Stimulated activated CD8-positive, alpha-beta memory T cell treated with anti-CD3 and anti-CD28 coated beads, Interleukin-2, amount 100 ng/mL, for 48 hours (primary cell): Measurements from ENCODE around the gene FXN.
"Not testable (repeated sequence)": the region's sequence is repeated elsewhere in the genome, so short reads cannot be mapped to it uniquely, and the experiment has no call there.

Experiments
- DNase-seq, 2 donors: peaks; one replicate each; pipeline ENCODE4 v3.0.0-alpha.2; 2020; ENCODE audit warnings: low read depth in 2 of 2

Gene FXN

DNA sequence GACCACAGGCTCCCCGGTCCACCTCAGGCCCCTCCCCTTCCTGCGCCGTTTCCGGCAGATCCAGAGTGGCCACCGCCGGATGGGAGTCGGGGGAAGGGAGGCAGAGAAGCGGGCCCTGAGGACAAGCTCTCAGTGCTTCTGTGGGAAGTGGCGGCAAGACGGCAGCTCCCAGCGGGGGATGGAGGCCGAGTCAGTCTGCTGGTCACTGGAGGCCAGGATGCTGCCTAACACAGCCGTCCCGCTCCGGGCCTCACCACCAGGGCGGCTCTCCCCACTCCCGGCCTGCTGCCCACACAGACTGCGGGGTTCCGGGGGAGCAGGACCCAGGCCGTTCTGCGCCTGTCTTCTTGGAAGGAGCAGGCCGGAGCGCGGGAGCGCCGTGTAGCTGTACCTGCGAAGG is 31.4 kb downstream of the FXN start:
- no peak for DNase-seq

- no peak for DNase-seq
Measured at GRCh38 chr9:69070201-69070600, 34.6 kb downstream of the FXN start.

DNA sequence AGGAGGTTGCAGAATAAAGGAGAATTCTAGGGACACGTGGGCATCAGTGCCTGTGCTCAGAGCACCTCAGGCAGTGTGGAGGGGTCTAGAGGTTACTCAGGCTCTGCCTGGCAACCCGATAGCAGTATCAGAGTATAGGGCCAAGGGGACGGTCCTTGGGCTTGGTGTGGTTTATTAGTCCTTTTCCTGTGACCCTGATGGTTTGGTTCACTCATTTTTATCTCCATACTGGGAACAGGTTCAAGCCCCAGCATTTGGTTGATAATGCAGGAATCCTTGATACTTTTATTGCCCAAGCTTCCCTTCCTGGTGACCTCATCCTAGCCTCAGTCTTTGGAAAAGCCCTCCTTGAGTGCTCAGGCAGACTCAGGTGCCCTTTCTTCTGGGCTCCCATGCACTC is 35.5 kb downstream of the FXN start:
- DNase-seq: no peak

DNA sequence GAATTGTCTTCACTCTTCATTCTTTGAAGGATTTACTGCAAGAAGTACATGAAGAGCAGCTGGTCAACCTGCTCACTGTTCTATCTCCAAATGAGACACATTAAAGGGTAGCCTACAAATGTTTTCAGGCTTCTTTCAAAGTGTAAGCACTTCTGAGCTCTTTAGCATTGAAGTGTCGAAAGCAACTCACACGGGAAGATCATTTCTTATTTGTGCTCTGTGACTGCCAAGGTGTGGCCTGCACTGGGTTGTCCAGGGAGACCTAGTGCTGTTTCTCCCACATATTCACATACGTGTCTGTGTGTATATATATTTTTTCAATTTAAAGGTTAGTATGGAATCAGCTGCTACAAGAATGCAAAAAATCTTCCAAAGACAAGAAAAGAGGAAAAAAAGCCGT is 37.6 kb downstream of the FXN start:
- no peak for DNase-seq

- no peak for DNase-seq
Measured at GRCh38 chr9:69074801-69075200, 39.2 kb downstream of the FXN start.

DNA sequence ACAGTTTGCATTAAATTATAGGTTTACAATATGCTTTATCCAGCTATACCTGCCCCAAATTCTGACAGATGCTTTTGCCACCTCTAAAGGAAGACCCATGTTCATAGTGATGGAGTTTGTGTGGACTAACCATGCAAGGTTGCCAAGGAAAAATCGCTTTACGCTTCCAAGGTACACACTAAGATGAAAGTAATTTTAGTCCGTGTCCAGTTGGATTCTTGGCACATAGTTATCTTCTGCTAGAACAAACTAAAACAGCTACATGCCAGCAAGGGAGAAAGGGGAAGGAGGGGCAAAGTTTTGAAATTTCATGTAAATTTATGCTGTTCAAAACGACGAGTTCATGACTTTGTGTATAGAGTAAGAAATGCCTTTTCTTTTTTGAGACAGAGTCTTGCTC is 41.0 kb downstream of the FXN start:
- no peak for DNase-seq

DNA sequence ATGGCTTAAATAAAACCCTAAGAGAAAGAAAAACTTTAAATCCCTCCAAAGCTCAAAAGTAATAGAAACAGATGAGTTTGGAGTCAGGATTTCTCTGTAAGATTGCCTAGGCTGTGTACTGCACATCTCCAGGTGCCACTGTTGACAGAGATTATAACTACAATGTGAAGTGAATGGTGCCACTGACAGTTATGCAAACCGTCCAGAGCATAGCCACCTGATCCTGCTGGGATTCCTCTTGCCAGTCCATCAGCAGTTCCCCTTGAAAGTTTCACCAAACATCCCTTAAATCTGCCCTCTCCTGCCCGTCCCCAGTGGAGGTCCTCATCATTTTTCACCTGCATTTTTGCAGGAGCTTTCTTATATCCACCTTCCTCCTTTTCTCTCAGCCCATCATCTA is 42.5 kb downstream of the FXN start:
- no peak for DNase-seq

GRCh38 chr9:69078581-69078980 is 43.0 kb downstream of the FXN start:
- no peak for DNase-seq

GRCh38 chr9:69079186-69079585 is 43.6 kb downstream of the FXN start:
- DNase-seq: no peak

- no peak for DNase-seq
Measured at GRCh38 chr9:69081261-69081660, 45.7 kb downstream of the FXN start.

DNA sequence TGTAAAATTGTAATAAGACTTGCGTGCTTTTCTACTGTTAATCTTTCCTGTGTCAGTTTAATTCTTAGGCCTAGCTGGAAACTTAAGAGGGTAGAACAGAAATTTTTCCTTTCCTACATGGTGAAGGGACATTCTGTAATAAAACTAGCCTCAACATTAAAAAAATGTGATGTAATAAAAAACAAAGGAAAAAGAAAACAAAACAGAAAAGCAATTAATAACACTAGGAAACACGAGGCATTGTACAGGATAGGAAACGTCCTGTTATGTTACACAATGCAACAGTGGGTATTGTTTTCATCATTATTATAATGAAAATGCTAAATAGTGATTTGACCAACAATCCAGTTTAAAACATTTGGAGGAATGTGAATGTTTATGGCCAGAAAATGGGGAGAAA is 47.8 kb downstream of the FXN start:
- DNase-seq: no peak

GRCh38 chr9:69085569-69086283 is 50.2 kb downstream of the FXN start:
- DNase-seq: no peak

DNA sequence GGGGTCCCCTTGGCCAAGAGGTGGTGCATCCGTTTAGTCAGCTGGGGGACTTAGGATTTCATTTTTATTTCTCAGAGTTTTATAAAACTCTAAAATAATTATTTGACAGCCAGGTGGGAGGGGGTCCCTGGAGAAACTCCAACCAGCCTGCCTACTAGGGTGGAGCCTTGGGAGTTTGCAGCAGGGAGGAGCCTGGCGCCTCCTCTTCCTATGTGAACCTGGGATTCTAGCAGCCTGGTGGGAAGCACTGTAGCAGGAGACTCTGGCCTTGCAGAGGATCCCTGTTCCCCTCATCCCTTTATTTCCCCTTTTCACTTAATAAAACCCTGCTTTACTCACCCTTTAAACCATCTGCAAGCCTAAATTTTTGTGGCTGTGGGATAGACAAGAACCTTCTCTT is 50.8 kb downstream of the FXN start:
- DNase-seq: no peak

DNA sequence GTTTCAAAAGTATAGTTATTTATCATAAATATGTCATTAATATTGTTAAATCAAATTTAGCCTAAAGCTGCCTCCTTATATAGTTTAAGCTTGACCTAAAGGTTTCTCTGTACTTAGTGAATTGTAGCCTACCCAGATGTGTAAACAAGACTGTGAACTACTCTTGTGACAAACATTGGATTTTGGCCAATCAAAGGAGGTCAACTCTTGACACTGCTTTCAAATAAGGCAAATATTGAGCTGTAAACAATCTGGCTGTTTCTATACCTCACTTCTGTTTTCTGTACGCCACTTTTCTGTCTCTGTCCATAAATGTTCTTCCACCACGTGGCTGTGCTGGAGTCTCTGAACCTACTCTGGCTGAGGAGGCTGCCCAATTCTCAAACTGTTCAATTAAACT is 51.2 kb downstream of the FXN start:
- DNase-seq: no peak

DNA sequence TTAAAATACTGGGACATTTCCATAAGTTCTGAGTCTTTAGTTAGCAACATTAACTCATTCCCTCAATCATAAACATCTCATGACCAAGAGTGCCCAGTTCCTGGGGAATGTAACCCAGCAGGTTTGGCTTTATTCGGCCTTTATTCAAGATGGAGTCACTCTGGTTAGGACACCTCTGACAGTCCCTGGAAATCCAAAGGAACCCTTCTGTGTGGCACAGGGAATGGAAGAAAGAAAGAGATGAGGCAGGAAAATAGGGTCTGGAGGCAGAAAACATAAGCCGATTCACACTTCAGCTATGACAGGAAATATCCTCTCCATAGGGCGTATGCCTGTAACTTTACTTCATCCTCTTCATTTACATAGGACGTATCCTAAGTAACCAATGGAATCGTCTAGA is 53.5 kb downstream of the FXN start:
- no peak for DNase-seq

GRCh38 chr9:69089491-69089890 is 53.9 kb downstream of the FXN start:
- no peak for DNase-seq

DNA sequence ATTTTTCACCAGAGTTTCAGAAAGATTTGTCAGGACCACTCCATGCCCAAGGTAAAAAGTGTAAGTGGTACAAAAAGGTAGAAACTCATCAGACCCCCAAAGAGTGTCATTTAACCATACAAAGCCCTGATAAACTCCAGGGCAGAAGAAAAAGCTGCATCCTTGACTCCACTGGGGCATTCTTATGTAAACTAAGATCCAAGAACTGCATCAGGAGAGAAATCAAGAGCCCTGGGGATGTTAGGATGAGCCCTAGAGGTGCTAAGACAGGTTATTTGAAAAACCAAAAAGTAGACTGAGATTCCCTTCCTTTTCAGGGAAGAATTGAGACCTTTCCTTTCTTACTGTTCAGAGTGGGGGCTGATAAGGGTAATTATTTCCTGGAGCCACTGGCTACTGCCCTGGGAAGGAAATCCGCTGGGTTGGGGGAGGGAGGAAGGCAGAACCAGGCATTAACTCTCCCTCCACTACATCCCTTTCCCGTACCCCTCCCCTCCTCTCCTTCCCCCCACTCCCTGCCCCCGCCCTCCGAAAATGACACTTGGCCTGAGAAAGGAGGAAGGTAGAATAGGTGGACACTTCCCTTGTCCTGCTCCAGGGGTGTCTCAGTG is 54.7 kb downstream of the FXN start:
- DNase-seq: no peak

DNA sequence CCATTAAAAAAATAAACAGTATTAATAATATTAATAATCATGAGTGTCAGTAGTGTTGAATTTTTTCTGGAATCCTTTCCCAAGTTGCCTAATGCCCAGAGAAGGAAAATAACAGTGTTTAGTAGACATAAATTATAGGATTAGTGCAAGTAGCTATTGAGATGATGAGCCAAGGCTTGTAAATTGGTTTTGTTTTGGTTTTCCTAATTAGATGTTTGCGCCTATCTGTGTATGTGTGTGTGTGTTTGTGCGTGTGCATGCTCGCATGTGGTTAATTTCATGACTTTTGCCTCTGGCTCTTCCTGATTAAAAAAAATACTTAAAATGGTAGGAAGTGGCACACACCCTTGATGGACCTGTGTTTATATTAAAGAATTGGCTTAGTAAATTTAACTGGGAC is 55.4 kb downstream of the FXN start:
- no peak for DNase-seq

DNA sequence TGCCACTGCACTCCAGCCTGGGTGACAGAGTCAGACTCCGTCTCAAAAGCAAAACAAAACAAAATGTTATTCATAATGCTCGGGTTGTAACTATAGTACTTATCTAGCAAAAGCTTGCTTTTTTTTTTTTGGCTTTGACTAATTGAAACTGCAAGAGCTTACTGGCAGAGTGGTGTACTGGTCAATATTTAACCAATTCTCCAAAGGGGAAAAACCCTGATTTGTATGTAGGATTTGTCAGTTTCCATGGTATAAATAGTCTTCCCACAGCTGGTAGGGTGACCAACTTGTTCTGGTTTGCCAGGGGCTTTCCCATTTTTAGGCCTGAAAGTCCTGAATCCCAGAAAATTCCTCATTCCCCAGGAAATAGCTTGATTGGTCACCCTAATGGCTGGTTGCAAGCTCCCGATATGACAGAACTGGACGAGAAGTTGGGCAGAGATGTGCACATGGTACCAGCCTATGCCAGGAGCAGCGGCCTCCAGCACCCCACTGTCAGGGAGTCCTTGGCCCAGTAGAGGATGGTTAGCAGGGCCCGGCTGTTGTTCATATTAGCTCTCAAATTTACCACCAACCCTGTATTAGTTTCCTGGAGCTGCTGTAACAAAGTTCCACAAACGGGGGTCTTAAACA is 58.0 kb downstream of the FXN start:
- no peak for DNase-seq

- not testable (repeated sequence) for DNase-seq
Measured at GRCh38 chr9:69094361-69095135, 59.0 kb downstream of the FXN start.

GRCh38 chr9:69097064-69097463 is 61.5 kb downstream of the FXN start:
- no peak for DNase-seq

DNA sequence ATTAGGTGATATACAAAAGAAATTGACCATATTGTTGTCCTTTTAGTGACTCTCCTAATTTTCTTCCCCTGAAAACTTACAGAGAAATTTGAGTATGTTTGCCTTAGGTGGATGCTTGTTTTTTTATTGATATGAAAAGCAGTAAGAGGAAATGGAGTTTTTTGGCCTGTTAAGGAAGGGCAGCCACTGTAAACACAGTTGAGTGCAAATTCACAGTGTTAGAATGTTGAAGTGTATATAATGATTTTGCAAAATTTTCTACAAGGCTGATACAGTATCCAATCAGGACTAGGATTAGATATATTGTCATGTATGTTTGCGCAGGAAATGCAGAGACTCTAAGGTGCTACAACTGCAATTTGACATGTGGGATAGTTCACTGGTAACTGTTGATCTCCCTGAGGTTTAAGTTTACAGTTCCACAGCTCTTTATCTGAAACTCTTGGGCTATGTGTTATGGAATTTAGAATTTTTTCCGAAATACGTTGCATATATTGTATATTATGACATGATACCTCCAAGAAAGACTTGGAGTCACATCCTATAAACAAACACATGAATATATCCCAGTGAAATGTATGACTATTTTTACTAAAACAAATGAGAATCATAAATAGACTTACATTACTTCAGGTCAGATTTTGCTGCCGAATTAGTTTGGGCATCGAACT is 62.5 kb downstream of the FXN start:
- DNase-seq: no peak
